NCI-H2029 (cell line): ENCODE measurements around the gene OR51B5.
"Not testable (repeated sequence)": the region's sequence is repeated elsewhere in the genome, so short reads cannot be mapped to it uniquely, and the experiment has no call there.

Experiments
- DNase-seq: peaks from one replicate; lab custom pipeline; 2025; lab: John Stamatoyannopoulos, UW

The OR51B5 gene

DNA sequence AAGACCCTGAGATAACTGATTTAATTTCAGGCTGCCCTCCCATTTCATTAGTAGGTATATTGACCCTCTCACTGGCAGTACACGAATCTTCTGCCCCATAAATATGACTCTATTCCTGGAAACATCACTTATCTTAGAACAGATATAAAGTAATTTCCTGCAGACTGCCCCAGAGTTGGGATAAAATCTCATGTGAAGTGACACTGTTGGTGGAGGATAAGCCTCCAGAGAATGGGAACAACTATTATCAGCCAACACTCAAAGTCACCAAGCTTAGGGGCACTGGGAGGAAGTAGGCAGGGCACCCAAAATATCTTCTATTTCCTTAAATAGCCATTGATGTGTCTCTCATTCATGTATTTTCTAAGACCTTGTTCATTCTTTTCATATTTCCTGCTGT lies 8.2 kb downstream of the OR51B5 start:
- DNase-seq: no peak

GRCh38 chr11:5324197-5324596 lies 19.1 kb downstream of the OR51B5 start, which contains the start of gene OR51B2:
Gene OR51B2 (minus strand): TSS chr11:5324297. CDS start chr11:5324297, 0 bp downstream.
- DNase-seq: no peak

GRCh38 chr11:5317292-5317691 lies 26.0 kb downstream of the OR51B5 start:
- DNase-seq: no peak

GRCh38 chr11:5313326-5314023 lies 29.8 kb downstream of the OR51B5 start:
- DNase-seq: not testable (repeated sequence)

DNA sequence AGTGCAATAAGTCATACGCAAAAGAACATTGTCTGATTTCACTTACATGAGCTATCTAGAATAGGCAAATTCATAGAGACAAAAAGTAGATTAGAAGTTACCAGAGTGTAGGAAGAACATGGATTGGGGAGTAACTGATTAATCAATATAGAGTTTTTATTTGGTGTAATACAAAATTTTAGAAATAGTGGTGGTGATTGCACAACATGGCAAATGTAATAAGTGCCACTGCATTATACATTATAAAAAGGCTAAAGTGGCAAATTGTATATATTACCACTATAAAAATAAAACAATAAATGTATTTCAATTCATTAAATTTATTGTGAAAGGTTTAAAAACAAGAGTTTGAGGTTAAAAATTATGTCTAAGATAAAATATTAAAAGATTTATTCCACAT lies 32.9 kb downstream of the OR51B5 start:
- DNase-seq: no peak

GRCh38 chr11:5307256-5308019 lies 35.9 kb downstream of the OR51B5 start:
- no peak for DNase-seq

DNA sequence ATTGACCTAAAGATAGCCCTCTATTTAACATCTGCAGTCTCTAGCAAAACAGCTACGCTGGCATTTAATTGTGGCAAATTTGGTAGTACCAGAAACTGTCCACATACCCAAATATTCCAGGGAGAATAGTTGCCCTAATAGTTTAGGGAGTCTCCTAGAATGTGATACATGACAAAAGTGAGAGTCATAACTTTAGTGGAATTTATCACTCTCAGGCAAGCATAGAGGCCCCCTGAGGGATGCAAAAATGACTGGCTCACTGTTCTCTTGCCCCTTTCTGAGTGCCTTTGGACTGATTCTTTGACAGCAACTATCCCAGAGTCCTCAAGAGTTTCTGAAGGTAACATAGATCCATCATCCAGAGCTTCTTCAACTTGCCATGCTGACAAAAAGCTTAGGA lies 39.3 kb downstream of the OR51B5 start:
- no peak for DNase-seq

DNA sequence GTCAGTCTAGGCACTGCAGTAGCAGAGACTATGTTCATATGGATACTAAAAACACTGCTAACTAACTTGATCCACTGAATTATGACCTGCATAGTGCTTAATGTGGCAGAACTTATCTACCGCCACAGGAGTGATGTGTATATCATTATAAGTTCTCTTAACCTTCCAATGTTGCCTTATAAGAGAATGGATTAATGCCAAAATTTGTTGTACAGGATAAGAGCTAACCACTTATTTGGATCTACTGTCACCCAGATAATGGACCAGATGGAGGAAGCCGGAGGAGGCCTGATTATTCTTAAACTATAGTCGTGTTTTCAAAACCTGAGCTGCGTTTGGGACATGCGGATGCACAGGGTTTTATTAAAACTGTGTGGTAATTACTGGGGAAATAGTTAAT lies 39.7 kb downstream of the OR51B5 start:
- DNase-seq: no peak

- no peak for DNase-seq
Measured at GRCh38 chr11:5301846-5302245, 41.5 kb downstream of the OR51B5 start, which contains the start of gene OR51B4. Gene OR51B4 (minus strand): TSS chr11:5301946. CDS start chr11:5301946, 0 bp downstream.

DNA sequence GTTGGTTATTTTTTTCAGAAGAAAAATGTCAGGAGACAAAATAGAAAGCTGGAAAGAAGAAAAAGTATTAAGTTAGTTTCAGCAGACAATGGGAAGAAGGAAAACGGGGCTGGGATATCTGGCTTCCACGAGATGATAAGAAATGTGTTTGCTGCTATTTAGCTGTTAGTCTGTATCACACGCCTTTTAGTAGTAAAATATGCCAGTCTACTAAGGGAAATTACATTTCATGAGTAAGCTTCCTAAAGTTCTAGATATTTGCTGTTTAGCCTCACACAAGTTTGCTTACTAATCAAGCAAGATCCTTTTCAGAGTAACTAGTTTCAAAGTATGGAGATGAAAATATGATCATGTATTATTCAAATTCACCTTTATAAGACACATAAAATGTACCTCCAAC lies 43.1 kb downstream of the OR51B5 start:
- DNase-seq: no peak

- DNase-seq: no peak
Measured at GRCh38 chr11:5298451-5298850, 44.9 kb downstream of the OR51B5 start.

DNA sequence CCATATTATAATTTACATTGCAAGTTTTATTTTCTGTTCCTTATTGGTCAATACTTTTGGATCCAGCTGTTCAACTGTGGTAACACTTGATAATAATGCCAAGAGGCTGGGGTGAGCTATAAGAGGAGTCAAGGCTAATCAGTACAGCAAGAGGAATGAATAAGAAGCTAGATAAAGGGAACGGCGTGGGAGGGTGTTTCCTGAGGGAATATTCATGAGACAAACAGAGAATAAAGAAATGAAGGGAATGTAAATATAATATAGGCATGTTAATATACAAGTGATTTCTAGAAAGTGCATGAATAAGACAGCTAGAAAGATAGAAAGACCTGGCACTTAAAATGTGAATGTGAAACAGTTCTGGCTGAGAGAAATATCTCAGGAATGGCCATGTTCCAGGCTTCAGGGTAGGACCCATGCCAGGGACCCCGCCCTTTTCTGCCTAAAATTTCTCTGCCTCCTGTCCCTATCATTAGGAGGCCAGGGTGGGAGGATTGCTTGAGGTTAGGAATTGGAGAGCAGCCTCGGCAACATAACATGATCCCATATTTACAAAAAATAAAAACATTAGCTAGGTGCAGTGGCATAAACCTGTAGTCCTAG lies 45.5 kb downstream of the OR51B5 start:
- no peak for DNase-seq

GRCh38 chr11:5294342-5294995 lies 48.9 kb downstream of the OR51B5 start:
- DNase-seq: not testable (repeated sequence)

GRCh38 chr11:5293028-5293427 lies 50.3 kb downstream of the OR51B5 start:
- no peak for DNase-seq
